Measurements from ENCODE around the gene REC114.
"Not testable (repeated sequence)": the region's sequence is repeated elsewhere in the genome, so short reads cannot be mapped to it uniquely, and the experiment has no call there.

DNA sequence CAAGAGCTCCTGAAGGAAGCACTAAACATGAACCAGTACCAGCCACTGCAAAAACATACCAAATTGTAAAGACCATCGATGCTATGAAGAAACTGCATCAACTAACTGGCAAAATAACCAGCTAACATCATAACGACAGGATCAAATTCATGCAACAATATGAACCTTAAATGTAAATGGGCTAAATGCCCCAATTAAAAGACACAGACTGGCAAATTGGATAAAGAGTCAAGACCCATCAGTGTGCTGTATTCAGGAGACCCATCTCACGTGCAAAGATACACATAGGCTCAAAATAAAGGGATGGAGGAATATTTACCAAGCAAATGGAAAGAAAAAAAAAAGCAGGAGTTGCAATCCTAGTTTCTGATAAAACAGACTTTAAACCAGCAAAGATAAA lies 7.0 kb downstream of the REC114 start:
- TF ChIP-seq CTCF, POLR2A (IDR thresholded peaks at IDR 0.05): not testable (repeated sequence)

Data from adrenal gland (tissue), 5 donors.